ENCODE data around the gene COL20A1.

The COL20A1 gene

GRCh38 chr20:63314015-63314471 is 21.1 kb downstream of the COL20A1 start:
- TF ChIP-seq POLR2AphosphoS5 (IDR thresholded peaks at IDR 0.05; ENCODE audit: low read depth, low read length) (no peak), REST (IDR thresholded peaks at IDR 0.05; ENCODE audit: insufficient read depth in 1 of 2, low read depth in 2 of 2, low read length in 2 of 2) (no peak), TAF1 (IDR thresholded peaks at IDR 0.05; ENCODE audit: borderline replicate concordance, insufficient read depth, low read length) (no peak), SIN3A (IDR thresholded peaks at IDR 0.05; ENCODE audit: borderline replicate concordance, insufficient read depth, low read length) (no peak), FOXP2 (optimal IDR thresholded peaks at IDR 0.05; ENCODE audit: borderline replicate concordance, extremely low read depth, extremely low read length, insufficient read depth) (no peak)

- TF ChIP-seq SIN3A (IDR thresholded peaks at IDR 0.05; ENCODE audit: borderline replicate concordance, insufficient read depth, low read length) (no peak), REST (IDR thresholded peaks at IDR 0.05; ENCODE audit: insufficient read depth in 1 of 2, low read depth in 2 of 2, low read length in 2 of 2) (no peak)
Measured at GRCh38 chr20:63314566-63315239, 21.7 kb downstream of the COL20A1 start.

GRCh38 chr20:63315240-63315689 is 22.3 kb downstream of the COL20A1 start:
- TF ChIP-seq POLR2AphosphoS5 (IDR thresholded peaks at IDR 0.05; ENCODE audit: low read depth, low read length) (no peak), SIN3A (IDR thresholded peaks at IDR 0.05; ENCODE audit: borderline replicate concordance, insufficient read depth, low read length) (no peak), TAF1 (IDR thresholded peaks at IDR 0.05; ENCODE audit: borderline replicate concordance, insufficient read depth, low read length) (no peak), FOXP2 (optimal IDR thresholded peaks at IDR 0.05; ENCODE audit: borderline replicate concordance, extremely low read depth, extremely low read length, insufficient read depth) (no peak), REST (IDR thresholded peaks at IDR 0.05; ENCODE audit: insufficient read depth in 1 of 2, low read depth in 2 of 2, low read length in 2 of 2) (no peak)

GRCh38 chr20:63315731-63316491 is 22.9 kb downstream of the COL20A1 start:
- TF ChIP-seq FOXP2 (optimal IDR thresholded peaks at IDR 0.05; ENCODE audit: borderline replicate concordance, extremely low read depth, extremely low read length, insufficient read depth) (no peak), POLR2AphosphoS5 (IDR thresholded peaks at IDR 0.05; ENCODE audit: low read depth, low read length) (no peak), SIN3A (IDR thresholded peaks at IDR 0.05; ENCODE audit: borderline replicate concordance, insufficient read depth, low read length) (no peak), TAF1 (IDR thresholded peaks at IDR 0.05; ENCODE audit: borderline replicate concordance, insufficient read depth, low read length) (no peak), REST (IDR thresholded peaks at IDR 0.05; ENCODE audit: insufficient read depth in 1 of 2, low read depth in 2 of 2, low read length in 2 of 2) (no peak)

Measured in PFSK-1 (cell line).